GM21526 (cell line): ENCODE data around the gene KAT6B.
"Not testable (repeated sequence)": the region's sequence is repeated elsewhere in the genome, so short reads cannot be mapped to it uniquely, and the experiment has no call there.

ENCODE experiments used
- ATAC-seq: cut with Tn5 transposase; IDR thresholded peaks from one replicate; pipeline ENCODE4 v1.9.1; 2021; ENCODE audit warnings: moderate library complexity; ENCODE audit not compliant: unreplicated experiment, low FRiP score

Gene KAT6B

DNA sequence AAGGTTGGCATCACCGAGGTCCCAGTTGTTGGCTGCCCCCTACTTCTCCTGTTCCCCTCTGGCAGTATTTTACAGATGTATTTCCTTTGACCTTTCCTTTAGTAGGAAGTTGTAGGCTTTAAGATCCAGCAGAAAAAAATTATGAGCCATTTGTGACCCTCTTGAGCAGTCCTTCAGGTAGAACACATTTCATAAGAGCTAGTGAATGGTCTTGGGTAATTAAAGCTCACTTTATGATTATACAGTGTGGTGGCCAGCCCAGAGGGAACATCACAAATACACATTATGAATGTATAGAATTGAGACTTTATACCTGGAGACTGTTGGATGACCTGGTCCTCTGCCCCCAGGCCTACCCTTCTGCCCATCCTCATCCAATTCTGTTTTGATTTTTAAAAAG lies 57.0 kb downstream of the KAT6B start:
- ATAC-seq = no peak

DNA sequence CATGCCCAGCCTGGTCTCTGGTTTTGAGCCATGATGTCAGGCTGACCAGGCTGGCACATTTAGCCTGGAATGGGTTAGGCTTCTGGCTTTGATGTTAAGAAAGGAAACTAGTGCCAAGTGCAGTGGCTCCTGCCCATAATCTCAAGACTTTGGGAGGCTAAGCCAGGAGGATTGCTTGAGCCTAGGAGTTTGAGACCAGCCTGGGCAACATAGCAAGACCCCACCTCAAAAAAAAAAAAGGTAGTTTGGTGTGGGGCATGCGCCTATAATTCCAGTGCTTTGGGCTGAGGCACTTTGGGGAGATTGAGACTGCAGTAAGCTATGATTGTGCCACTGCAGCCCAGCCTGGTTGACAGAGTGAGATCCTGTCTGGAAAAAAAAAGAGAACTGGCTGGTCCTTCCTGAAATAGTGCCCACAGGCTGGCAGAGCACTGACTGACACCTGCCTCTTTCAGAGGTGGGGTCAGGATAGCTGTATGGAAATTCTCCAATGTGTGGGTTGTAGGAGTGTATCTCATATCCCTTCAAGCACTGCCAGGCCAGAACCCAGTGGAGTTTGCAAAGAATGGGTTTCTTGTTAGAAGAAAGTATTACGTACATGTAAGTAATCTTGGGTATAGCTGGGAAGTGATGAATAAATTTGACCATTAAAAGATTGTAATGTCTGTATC lies 61.3 kb downstream of the KAT6B start:
- no peak for ATAC-seq

- no peak for ATAC-seq
Observed at GRCh38 chr10:74888962-74889661, 62.7 kb downstream of the KAT6B start.

DNA sequence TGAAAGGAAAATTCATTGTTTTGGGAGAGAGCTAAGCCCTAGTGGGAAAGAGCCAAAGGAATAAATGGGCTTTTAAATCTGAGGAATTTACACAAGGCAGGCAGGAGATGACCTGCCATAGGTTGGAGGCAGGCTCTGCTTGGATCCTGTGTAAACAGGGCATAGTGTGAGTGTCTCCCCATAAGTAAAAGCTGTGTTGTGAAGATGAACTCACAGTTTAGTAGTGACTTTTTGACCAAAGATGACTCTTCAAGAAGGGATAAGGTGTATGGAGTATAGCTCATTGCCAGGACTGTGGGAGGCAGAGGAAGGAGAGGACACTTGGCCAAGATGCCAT lies 63.2 kb downstream of the KAT6B start:
- no peak for ATAC-seq

- no peak for ATAC-seq
Observed at GRCh38 chr10:74890460-74890859, 64.1 kb downstream of the KAT6B start.

- no peak for ATAC-seq
Observed at GRCh38 chr10:74891053-74891452, 64.7 kb downstream of the KAT6B start.

DNA sequence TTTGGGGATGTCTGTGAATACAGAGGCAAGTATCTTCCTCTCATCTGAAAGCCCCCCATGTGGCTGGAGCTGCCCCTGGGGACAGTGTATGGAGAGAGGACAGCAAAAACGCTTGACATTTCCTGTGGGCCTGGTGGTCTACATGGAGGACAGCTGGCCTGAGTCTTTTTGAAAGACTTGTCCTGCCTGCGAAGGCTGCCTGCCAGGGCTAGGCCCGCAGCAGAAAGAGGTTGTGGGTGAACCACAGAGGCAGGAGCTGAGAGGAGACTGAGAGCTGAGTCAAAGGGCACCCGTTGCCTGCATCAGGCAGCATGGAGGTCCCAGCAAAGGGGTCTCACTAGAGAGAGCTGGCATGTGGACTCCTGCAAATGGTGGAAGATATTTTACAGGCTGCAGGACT lies 66.4 kb downstream of the KAT6B start:
- ATAC-seq = no peak

GRCh38 chr10:74893329-74893728 lies 66.9 kb downstream of the KAT6B start:
- not testable (repeated sequence) for ATAC-seq

DNA sequence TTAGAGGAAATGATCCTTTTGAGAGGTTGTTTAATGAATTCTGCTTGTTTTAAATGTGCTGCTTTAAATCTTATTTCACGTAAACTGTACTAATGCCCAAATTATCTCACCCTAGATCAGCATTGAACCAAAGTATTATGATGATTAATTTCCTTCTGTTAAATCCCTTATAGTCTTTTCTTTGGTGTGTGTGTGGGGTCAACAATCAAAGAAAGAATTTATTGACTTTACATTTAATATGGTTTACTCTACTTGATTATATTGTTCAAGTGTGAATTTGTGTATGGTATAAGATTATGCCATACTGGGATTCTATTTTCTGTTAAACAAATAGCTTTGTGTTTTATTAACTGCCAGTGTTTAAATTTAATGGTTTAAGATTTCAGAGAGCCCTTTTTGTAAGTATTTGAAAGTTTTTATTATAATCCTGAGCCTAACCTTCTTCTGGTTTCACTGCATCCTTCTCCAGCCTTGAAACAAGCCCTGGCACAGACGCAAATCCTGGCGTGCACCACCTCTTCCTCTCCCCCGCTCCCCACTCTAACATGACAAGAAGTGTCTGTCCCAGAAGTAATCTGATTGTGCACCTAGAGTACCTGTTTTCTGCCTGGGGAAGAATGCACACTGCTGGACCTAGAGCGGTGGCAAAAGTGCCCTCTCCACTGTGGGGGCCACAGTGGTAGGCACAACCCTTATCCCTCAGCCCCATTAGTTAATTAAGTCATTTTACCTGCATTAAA lies 70.6 kb downstream of the KAT6B start:
- no peak for ATAC-seq

DNA sequence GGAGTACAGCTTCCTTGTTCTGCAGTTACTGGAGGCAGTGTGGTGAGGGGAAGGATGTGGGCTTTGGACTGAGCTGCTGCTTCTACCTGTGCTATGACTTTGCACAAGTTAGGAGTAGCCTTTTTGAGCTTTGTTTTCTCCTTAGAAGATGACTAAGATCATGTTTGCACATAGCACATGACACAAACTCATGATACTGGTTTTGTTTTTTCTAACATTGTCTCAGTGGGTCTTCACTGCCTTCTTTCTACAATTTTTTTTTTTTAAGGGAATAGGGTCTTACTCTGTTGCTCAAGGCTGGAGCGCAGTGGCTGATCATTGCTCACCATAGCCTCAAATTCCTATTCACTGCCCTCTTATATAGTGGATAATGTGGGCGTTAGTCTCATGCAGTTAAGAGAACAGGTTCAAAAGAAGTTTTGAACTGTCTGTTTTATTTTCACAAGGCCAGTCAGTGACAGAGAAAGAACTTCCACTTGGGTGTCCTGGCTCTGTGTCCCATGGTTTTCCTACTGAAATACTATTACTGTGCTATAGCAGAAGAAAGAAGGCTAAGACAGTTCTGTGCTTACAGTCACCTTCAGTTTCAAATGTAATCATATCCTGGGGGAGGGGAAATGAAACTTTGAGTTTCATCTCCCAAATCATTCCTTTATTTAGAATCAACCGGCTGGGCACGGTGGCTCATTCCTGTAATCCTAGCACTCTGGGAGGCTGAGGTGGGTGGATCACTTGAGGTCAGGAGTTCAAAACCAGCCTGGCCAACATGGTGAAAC lies 72.0 kb downstream of the KAT6B start:
- ATAC-seq = peak; percentile 48

DNA sequence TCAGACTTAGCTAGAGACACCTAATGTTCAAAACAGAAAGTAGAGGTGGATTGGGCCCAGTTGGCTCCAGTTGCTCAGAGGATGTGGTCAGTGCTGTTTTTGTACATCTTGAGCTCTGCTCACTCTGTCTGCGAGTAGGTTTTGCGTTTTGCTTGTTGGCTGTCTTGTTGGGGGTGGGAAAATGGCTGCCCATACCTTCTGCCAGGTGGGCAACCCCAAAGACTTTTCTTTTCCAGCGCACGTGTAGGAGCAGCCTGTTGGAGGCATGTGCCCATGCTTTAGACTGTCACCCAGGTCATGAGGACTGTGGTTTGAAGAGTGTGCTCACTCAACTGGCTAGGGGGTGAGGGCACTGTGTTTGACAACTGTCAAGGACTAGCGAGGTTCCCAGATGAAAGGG lies 73.9 kb downstream of the KAT6B start:
- no peak for ATAC-seq

DNA sequence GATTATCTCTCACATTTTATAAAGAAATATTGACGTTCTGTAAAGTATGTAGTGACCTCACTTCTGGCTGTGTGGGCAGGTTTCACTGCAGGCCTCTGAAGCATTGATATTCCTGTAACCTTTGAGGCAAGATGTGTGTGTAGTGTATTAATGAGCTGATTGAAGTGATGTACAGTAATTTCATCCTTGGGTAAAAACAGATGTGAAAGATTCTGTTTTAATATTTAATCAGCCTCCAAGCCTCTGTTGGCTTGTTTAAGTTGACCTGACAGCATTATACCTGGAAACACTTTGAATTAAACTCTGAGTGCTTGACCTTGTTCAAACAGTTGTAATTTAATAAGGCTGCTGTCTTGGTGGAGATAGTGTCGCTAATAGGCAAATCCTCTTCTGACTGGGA lies 74.9 kb downstream of the KAT6B start:
- no peak for ATAC-seq

DNA sequence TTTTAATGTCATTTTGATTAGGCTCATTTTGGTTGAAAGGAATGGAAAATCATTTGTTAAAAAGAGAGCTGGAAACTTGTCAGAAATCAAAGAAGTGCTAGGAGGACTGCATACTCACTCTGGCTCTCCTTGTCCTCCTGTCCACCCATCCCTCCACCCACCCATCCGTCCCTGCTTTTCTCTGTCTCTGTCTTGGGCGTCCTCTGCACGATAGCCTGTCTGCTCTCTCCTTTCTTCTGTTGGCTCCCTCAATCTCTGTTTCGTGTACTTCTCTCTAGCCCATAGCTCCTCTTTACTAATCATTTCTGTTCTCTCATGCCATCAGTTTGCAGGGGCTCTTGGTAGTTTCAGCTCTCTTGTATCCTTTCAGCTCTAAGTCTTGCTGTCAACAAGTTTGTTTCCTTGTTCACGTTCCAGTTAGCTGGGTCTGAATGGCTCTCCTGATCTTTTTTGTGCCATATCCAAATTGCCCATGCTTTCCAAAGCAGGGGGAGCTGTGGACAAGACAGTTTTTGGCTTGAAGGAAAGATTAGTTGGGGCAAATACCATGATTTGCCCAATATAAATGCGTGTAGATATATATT lies 75.6 kb downstream of the KAT6B start:
- no peak for ATAC-seq

DNA sequence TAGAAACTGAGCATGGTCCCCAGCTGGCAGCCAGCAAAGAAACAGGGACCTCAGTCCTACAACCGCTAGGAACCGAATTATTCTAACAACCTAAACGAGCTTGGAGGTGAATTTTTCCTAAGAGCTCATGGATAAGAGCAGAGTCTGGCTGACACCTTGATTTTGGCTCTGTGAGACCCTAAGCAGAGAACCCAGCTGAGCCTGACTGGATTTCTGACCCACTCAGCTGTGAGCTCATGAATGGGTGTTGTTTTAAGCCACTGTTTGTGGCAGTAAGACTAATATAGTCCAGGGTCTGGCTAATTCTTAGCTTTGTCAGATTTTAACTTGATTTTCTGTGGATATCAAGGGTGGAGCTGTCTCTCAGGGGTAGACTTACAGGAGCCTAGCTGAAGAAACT lies 77.1 kb downstream of the KAT6B start:
- ATAC-seq = no peak

DNA sequence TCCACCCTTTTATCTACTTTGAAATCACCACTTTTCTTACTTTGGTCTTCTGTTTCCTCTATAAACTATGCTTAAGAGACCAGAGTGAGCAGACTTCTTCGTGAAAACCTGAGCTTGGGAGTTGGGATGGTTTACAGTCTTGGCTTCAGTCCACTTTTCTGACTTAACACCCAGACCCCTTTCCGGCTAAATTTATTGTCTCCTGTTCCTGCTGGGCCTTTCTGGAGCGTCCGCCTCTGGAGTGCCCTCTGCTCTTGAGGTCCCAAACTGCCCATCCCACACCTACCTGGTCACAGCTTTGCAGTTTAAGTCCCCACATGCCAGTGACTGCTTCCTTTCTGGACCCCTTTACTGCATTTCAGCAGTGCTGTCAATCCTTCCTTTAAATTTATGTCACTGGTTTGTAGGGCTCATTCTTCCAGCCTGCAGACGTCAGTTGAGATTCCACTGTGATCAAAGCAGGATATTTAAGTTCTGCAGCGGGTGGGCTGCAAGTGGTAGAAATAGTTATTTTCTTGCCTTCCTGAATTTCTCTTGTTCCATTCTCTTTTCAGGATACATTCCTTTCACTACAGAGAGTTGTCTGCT lies 80.3 kb downstream of the KAT6B start:
- ATAC-seq = no peak

- no peak for ATAC-seq
Observed at GRCh38 chr10:74909670-74910069, 83.3 kb downstream of the KAT6B start.

DNA sequence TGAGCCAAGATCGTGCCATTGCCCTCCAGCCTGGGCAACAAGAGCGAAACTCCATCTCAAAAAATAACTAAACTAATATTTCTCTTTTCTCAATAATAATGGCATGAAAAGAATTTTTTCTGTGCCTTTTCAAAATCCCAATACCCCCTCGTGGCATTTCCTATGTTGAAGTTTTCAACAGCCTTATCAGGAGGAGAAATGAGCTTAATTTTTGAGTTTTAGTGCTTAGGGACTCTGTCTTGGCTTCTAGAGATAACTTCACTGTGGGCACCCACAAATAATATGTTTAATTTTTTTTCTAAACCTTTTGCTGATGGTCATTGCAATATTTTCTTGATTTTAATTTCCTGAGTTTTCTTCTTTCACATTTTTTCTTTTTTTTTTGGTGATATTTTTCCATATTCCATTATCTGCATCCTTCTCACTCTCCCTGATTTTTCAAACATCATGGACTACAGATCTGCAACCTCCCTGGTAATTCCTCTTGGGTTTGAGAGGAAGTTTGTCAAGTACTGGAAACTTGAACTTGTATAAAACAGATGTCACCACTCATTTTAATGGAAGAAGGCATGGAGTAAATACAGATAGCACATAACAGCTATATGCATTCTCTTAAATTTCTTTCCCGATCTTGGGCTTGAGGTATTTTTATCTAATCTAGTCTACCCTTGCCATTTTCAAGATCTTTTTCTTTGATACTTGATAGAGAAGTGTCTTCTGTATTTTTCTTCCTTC lies 84.0 kb downstream of the KAT6B start:
- ATAC-seq = no peak

- ATAC-seq = no peak
Observed at GRCh38 chr10:74910976-74911350, 84.6 kb downstream of the KAT6B start.

DNA sequence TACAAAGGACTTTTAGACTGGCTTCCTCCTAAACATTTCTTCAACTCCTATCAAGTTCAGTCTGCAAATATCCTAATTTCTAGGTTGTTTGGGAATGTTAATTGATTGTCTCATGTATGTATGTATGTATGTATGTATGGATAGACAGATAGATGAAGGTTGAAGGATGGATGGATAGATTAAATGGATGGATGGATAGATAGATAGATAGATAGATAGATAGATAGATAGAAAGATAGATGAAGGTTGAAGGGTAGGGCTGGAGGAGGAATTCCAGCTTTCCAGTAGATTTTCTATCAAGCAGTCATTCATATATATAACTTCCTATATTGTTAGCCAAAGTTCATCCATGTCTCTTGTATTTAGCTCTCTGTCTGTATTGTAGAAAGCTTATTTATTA lies 85.8 kb downstream of the KAT6B start:
- no peak for ATAC-seq

DNA sequence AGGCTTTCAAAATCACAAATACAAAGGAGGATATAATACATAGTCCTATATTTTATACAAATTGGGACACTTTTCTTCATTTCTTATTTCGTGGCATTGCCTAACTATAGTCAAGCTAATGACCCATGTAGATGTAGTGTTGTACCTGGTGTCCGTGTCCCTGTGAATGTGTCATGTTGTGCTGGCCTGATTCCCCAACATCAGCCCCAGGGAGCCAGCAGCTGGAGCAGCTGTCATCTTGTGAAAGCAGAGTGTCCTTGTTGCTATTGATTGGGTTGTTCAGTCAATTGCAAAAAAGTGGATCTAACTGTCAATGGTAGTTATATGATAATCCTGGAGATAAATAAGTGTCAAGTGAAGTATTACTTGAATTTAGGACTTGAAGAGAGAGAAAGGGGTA lies 86.3 kb downstream of the KAT6B start:
- ATAC-seq = no peak
